Non-pigmented ciliary epithelial cell (primary cell): Measurements from ENCODE around the gene GCN1.
A peak's percentile ranks its signal among the peaks of the same experiment; 100 is the strongest.
"Not testable (repeated sequence)": the region's sequence is repeated elsewhere in the genome, so short reads cannot be mapped to it uniquely, and the experiment has no call there.

Experiments
- DNase-seq: peaks from one replicate; pipeline ENCODE4 v3.0.0-alpha.2; 2010; ENCODE audit warnings: low read depth

The GCN1 gene

GRCh38 chr12:120194534-120195395, at the start of gene GCN1:
GCN1 (minus strand) TSS chr12:120194715; CDS start chr12:120194697, 18 bp downstream.
- DNase-seq, result no peak

- DNase-seq, result no peak
Observed at GRCh38 chr12:120242971-120243699, 48.6 kb upstream of the GCN1 start.

- DNase-seq, result no peak
Observed at GRCh38 chr12:120242275-120242799, 47.8 kb upstream of the GCN1 start.

- DNase-seq, result no peak
Observed at GRCh38 chr12:120241561-120242274, 47.2 kb upstream of the GCN1 start.

- no peak for DNase-seq
Observed at GRCh38 chr12:120240495-120240833, 45.9 kb upstream of the GCN1 start.

GRCh38 chr12:120239776-120240494, 45.4 kb upstream of the GCN1 start:
- no peak for DNase-seq

GRCh38 chr12:120238839-120239445, 44.4 kb upstream of the GCN1 start:
- DNase-seq, result no peak

- no peak for DNase-seq
Observed at GRCh38 chr12:120238217-120238616, 43.7 kb upstream of the GCN1 start.

GRCh38 chr12:120237360-120238171, 43.1 kb upstream of the GCN1 start:
- no peak for DNase-seq

GRCh38 chr12:120236809-120237208, 42.3 kb upstream of the GCN1 start:
- DNase-seq, result not testable (repeated sequence)

GRCh38 chr12:120235369-120236323, 41.1 kb upstream of the GCN1 start:
- no peak for DNase-seq

GRCh38 chr12:120234643-120235368, 40.3 kb upstream of the GCN1 start:
- peak; percentile 93 for DNase-seq

- DNase-seq, result peak; percentile 93
Observed at GRCh38 chr12:120231316-120232011, 36.9 kb upstream of the GCN1 start.

GRCh38 chr12:120230974-120231315, 36.4 kb upstream of the GCN1 start:
- DNase-seq, result no peak

GRCh38 chr12:120230326-120230973, 35.9 kb upstream of the GCN1 start:
- DNase-seq, result peak; percentile 94

- no peak for DNase-seq
Observed at GRCh38 chr12:120229487-120230325, 35.2 kb upstream of the GCN1 start.

GRCh38 chr12:120229071-120229486, 34.6 kb upstream of the GCN1 start:
- no peak for DNase-seq
